Endothelial cell of umbilical vein (primary cell): ENCODE data around the gene CTU2. TPM values are rescaled to one million over a fixed set of nuclear protein-coding genes. Genes with fewer than 3 reads are reported as not detected.

Source experiments
- BruUV-seq: library from RNA; stranded (reverse); fragments of 400-500 nt; replicated peaks from 2 replicates; lab custom pipeline; 2021; lab: Mats Ljungman, UMichigan
- CTCF ChIA-PET: fragments of 300-600, 350-600 bp; sonication (Branson Sonifier 250); formaldehyde crosslinking; loops from one replicate; lab custom pipeline; 2021; ENCODE audit warnings: antibody characterized with exemption, inconsistent platforms; lab: Charles Lee
- POLR2A ChIA-PET: fragments of 300-600, 350-600 bp; sonication (Branson Sonifier 250); formaldehyde crosslinking; loops from one replicate; lab custom pipeline; 2021; ENCODE audit warnings: antibody characterized with exemption, inconsistent platforms; lab: Charles Lee
- DNase-seq: peaks from one replicate; pipeline ENCODE4 v3.0.0-alpha.2; 2011; ENCODE audit warnings: low read depth, low spot score
- FAIRE-seq: peaks from 2 replicates; lab custom pipeline; 2011; peaks lifted over from hg19 to GRCh38; lab: Jason Lieb, UNC
- H2AFZ ChIP-seq: 2 replicates; pipeline ENCODE4 v1.6.0; 2012; ENCODE audit warnings: low read depth, low read length, control low read depth, inconsistent platforms
- H3K27ac ChIP-seq: 2 replicates; pipeline ENCODE4 v1.5.1; 2011; ENCODE audit warnings: low read depth, mild to moderate bottlenecking, control low read depth, low read length, moderate library complexity; ENCODE audit not compliant: insufficient read depth
- H3K27me3 ChIP-seq, 2 experiments: 2 replicates each; pipeline versions ENCODE4 v1.6.0 to v1.6.1; 2011; ENCODE audit warnings: low read length in 2 of 2, mixed read lengths in 1 of 2; ENCODE audit not compliant: control insufficient read depth in 2 of 2, insufficient read depth in 2 of 2
- H3K36me3 ChIP-seq, 2 experiments: 2 replicates in 1 of 2; 3 replicates in 1 of 2; pipeline ENCODE4 v1.5.1; 2011; ENCODE audit warnings: low read length in 2 of 2, mild to moderate bottlenecking in 1 of 2, moderate library complexity in 1 of 2; ENCODE audit not compliant: control insufficient read depth in 2 of 2, insufficient read depth in 2 of 2; ENCODE audit errors: extremely low read depth in 1 of 2
- H3K4me1 ChIP-seq: 3 replicates; pipeline ENCODE4 v1.5.1; 2011; ENCODE audit warnings: mild to moderate bottlenecking, low read length; ENCODE audit not compliant: control insufficient read depth, insufficient read depth; ENCODE audit errors: extremely low read depth
- H3K4me2 ChIP-seq: 2 replicates; pipeline ENCODE4 v1.6.1; 2011; ENCODE audit warnings: low read length, control low read depth, mixed read lengths; ENCODE audit not compliant: insufficient read depth
- H3K4me3 ChIP-seq, 3 experiments: fragments of 200-600 bp in 1 of 3; sonication (generic), shearing (Covaris generic) in 1 of 3; replicated peaks in 1 of 3; 2 replicates each; pipeline ENCODE4 v1.5.1; 2011 to 2016; ENCODE audit warnings: control low read depth in 3 of 3, low read length in 3 of 3, mild to moderate bottlenecking in 2 of 3, inconsistent platforms in 1 of 3, low read depth in 1 of 3, moderate library complexity in 1 of 3; ENCODE audit not compliant: insufficient read depth in 1 of 3
- H3K79me2 ChIP-seq: 2 replicates; pipeline ENCODE4 v1.6.0; 2012; ENCODE audit warnings: low read length, inconsistent platforms; ENCODE audit not compliant: control insufficient read depth, insufficient read depth
- H3K9ac ChIP-seq: replicated peaks from 2 replicates; pipeline ENCODE3; 2011; ENCODE audit warnings: low read length, control low read depth; ENCODE audit not compliant: insufficient read depth; ENCODE audit errors: extremely low read depth
- H3K9me1 ChIP-seq: replicated peaks from 3 replicates; pipeline ENCODE4 v1.6.0; 2011; ENCODE audit warnings: mild to moderate bottlenecking, low read length; ENCODE audit not compliant: control insufficient read depth, insufficient read depth; ENCODE audit errors: extremely low read depth
- H3K9me3 ChIP-seq: replicated peaks from 2 replicates; pipeline ENCODE4 v1.5.1; 2012; ENCODE audit warnings: low read length, inconsistent platforms; ENCODE audit not compliant: control insufficient read depth, insufficient read depth
- H4K20me1 ChIP-seq: replicated peaks from 2 replicates; pipeline ENCODE3; 2011; ENCODE audit warnings: mild to moderate bottlenecking, low read length; ENCODE audit not compliant: control insufficient read depth, insufficient read depth; ENCODE audit errors: extremely low read depth
- CTCF ChIP-seq, 2 donors: IDR thresholded peaks; 1 replicate in 1 of 2; 2 replicates in 1 of 2; pipeline ENCODE4 v1.5.1; 2011; ENCODE audit warnings: low read length in 2 of 2, mild to moderate bottlenecking in 2 of 2, moderate library complexity in 2 of 2, control low read depth in 1 of 2, inconsistent platforms in 1 of 2, low read depth in 1 of 2; ENCODE audit not compliant: insufficient read depth in 1 of 2; ENCODE audit errors: extremely low read depth in 1 of 2
- EZH2 ChIP-seq: IDR thresholded peaks from 2 replicates; pipeline ENCODE4 v1.6.1; 2012; ENCODE audit warnings: borderline replicate concordance, low read depth, mild to moderate bottlenecking, moderate library complexity, low read length, inconsistent platforms; ENCODE audit not compliant: severe bottlenecking
- FOS ChIP-seq: IDR thresholded peaks from 2 replicates; pipeline ENCODE4 v1.6.1; 2011; ENCODE audit warnings: mild to moderate bottlenecking, low read length, moderate library complexity, borderline replicate concordance; ENCODE audit not compliant: insufficient read depth
- GATA2 ChIP-seq: IDR thresholded peaks from 2 replicates; pipeline ENCODE4 v1.7.0; 2011; ENCODE audit warnings: low read depth, mild to moderate bottlenecking, moderate library complexity, mixed read lengths, low read length; ENCODE audit not compliant: insufficient read length, insufficient read depth
- JUN ChIP-seq: IDR thresholded peaks from 2 replicates; pipeline ENCODE4 v1.6.1; 2011; ENCODE audit warnings: borderline replicate concordance, low read depth; ENCODE audit not compliant: insufficient read length, insufficient read depth
- MAX ChIP-seq: IDR thresholded peaks from 2 replicates; pipeline ENCODE4 v1.6.1; 2011; ENCODE audit not compliant: insufficient read depth, insufficient read length
- MYC ChIP-seq: IDR thresholded peaks from one replicate; pipeline ENCODE4 v1.6.1; 2011; ENCODE audit warnings: mild to moderate bottlenecking, low read depth, low read length
- POLR2AphosphoS5 ChIP-seq: IDR thresholded peaks from 2 replicates; pipeline ENCODE4 v1.6.1; 2012; ENCODE audit warnings: low read depth, mild to moderate bottlenecking, control low read depth, low read length, moderate library complexity; ENCODE audit not compliant: insufficient read depth
- dilution Hi-C: fragments of 300-500 bp; cut with MboI; formaldehyde crosslinking; loops from one replicate; pipeline ENCODE4 v1.15.0; 2019; ENCODE audit warnings: low sequenced_read_pairs; ENCODE audit not compliant: extremely low pct_ligation_motif_present
- intact Hi-C: fragments of 100-400 bp; cut with micrococcal nuclease; formaldehyde crosslinking; loops from one replicate; pipeline ENCODE4 v1.10.0; 2022
- polyA plus RNA-seq, 4 experiments: library from polyadenylated mRNA; depleted of rRNA in 3 of 4; stranded (reverse) in 3 of 4; unstranded in 1 of 4; fragments of >200 nt; gene quantifications; 2 replicates each; pipeline versions ENCODE4 v1.2.1 to v1.2.3, GENCODE V29; 2011 to 2012; ENCODE audit warnings: missing spikeins in 1 of 4
- total RNA-seq: library from RNA; stranded (reverse); gene quantifications from 2 replicates; pipeline ENCODE4 v1.2.3, GENCODE V29; 2021

CTU2 gene
- total and polyA plus RNA-seq, 2 donors (not counting 3 experiments of a cell fraction or from before 2014, with no cell fraction given): 26.1 to 33.7 TPM

- Histone ChIP-seq H3K9me3 (no peaks in the 10 kb centered on the region), H3K4me3 (no peak overlapping the region), H2AFZ (no peak overlapping the region), H3K4me2 (no peak overlapping the region), H3K9me1 (no peaks in the 10 kb centered on the region), H4K20me1 (no peaks in the 10 kb centered on the region), H3K27me3 (no peaks in the 10 kb centered on the region), H3K9ac (no peak overlapping the region), H3K27ac (no peak overlapping the region), H3K36me3 (peaks cover 0 to 2% of the 10 kb centered on the region in 2 experiments), H3K79me2 (no peaks in the 10 kb centered on the region), H3K4me1 (peaks cover 5% of the 10 kb centered on the region)
- DNase-seq (no peak), FAIRE-seq (no peak)
- dilution Hi-C loops (no loop called here), intact Hi-C loops (no loop called here)
- BruUV-seq: no TSS peak
- ChIA-PET POLR2A (no interaction called here), CTCF (interaction anchor here (1.1 kb wide), 1 partner anchor 15 kb away, joined by 4 read pairs; no protein-coding TSS in a partner anchor)
- TF ChIP-seq FOS: no peak
- TF ChIP-seq POLR2AphosphoS5: no peak
- TF ChIP-seq JUN: no peak
- TF ChIP-seq GATA2: no peak
- no peak for TF ChIP-seq MAX
- no peak for TF ChIP-seq MYC
- TF ChIP-seq EZH2: no peak
These were observed 36.3 kb upstream of the CTU2 start for GRCh38 chr16:88669980-88670379.

GRCh38 chr16:88671806-88672205 is 34.5 kb upstream of the CTU2 start:
- Histone ChIP-seq H3K4me1 (no peaks in the 10 kb centered on the region), H3K4me3 (no peak overlapping the region), H3K36me3 (peaks cover 0 to 2% of the 10 kb centered on the region in 2 experiments), H3K9me3 (no peaks in the 10 kb centered on the region), H3K27ac (no peak overlapping the region), H3K27me3 (no peaks in the 10 kb centered on the region), H4K20me1 (no peaks in the 10 kb centered on the region), H3K4me2 (no peak overlapping the region), H3K9ac (no peak overlapping the region), H3K79me2 (no peaks in the 10 kb centered on the region), H3K9me1 (no peaks in the 10 kb centered on the region), H2AFZ (no peak overlapping the region)
- intact Hi-C loops: no loop called here
- dilution Hi-C loops: no loop called here
- TF ChIP-seq EZH2 (no peak), POLR2AphosphoS5 (no peak), CTCF (IDR thresholded peaks at IDR 0.05; ENCODE audit: extremely low read depth in 1 of 2, insufficient read depth in 1 of 2, low read depth in 1 of 2, low read length in 2 of 2) (no peak), MYC (no peak)
- BruUV-seq: no TSS peak
- ChIA-PET POLR2A (no interaction called here), CTCF (interaction anchor here (1.6 kb wide), 1 partner anchor 15 kb away, joined by 3 read pairs; no protein-coding TSS in a partner anchor)
- DNase-seq (no peak), FAIRE-seq (no peak)
